HEK293 (cell line): ENCODE results near the gene PHACTR3.

Experiments used
- CTCF ChIP-seq: fragments of 450-650 bp; formaldehyde crosslinking; IDR thresholded peaks from 2 replicates; pipeline ENCODE4 v1.5.1; 2016; ENCODE audit warnings: missing biosample characterization, missing genetic modification characterization
- GFI1B ChIP-seq: fragments of 450-650 bp; formaldehyde crosslinking; IDR thresholded peaks from 2 replicates; pipeline ENCODE4 v1.5.1; 2016; ENCODE audit warnings: missing biosample characterization, missing genetic modification characterization
- KLF7 ChIP-seq: fragments of 450-650 bp; formaldehyde crosslinking; IDR thresholded peaks from 2 replicates; pipeline ENCODE4 v1.5.1; 2016; ENCODE audit warnings: missing biosample characterization, missing genetic modification characterization, borderline replicate concordance
- TCF7L2 ChIP-seq: IDR thresholded peaks from 2 replicates; pipeline ENCODE4 v1.6.1; 2011; ENCODE audit warnings: low read depth, mild to moderate bottlenecking, inconsistent platforms, low read length, moderate library complexity, borderline replicate concordance
- ZNF274 ChIP-seq, 2 experiments: fragments of 200-500 bp in 1 of 2; fragments of 450-650 bp in 1 of 2; sonication (Bioruptor generic) in 1 of 2; formaldehyde crosslinking in 1 of 2; IDR thresholded peaks; 2 replicates each; pipeline versions ENCODE4 v1.5.1 to v1.6.1; 2014 to 2016; ENCODE audit warnings: borderline replicate concordance in 1 of 2, inconsistent platforms in 1 of 2, low read length in 1 of 2, missing biosample characterization in 1 of 2, missing genetic modification characterization in 1 of 2
- ZNF366 ChIP-seq: fragments of 450-650 bp; formaldehyde crosslinking; conservative IDR thresholded peaks from 2 replicates; pipeline ENCODE4 v1.5.1; 2016; ENCODE audit warnings: missing biosample characterization, missing genetic modification characterization
- ZNF600 ChIP-seq: fragments of 450-650 bp; formaldehyde crosslinking; IDR thresholded peaks from 2 replicates; pipeline ENCODE4 v1.5.1; 2016; ENCODE audit warnings: missing biosample characterization, missing genetic modification characterization
- ZNF626 ChIP-seq: fragments of 450-650 bp; sonication (Bioruptor Pico); formaldehyde crosslinking; IDR thresholded peaks from 2 replicates; pipeline ENCODE4 v1.5.1; 2018; ENCODE audit warnings: missing biosample characterization, missing genetic modification characterization, inconsistent platforms
- ZNF660 ChIP-seq: fragments of 450-650 bp; IDR thresholded peaks from 2 replicates; pipeline ENCODE4 v1.5.1; 2018; ENCODE audit warnings: missing biosample characterization, mild to moderate bottlenecking, missing genetic modification characterization
- ZSCAN23 ChIP-seq: fragments of 450-650 bp; formaldehyde crosslinking; IDR thresholded peaks from 2 replicates; pipeline ENCODE4 v1.5.1; 2016; ENCODE audit warnings: missing biosample characterization, missing genetic modification characterization
- ZSCAN30 ChIP-seq: fragments of 450-650 bp; IDR thresholded peaks from 2 replicates; pipeline ENCODE4 v1.5.1; 2018; ENCODE audit warnings: missing biosample characterization, mild to moderate bottlenecking, missing genetic modification characterization, moderate library complexity

- no peak for TF ChIP-seq ZNF366 (tag by site-specific recombination)
- no peak for TF ChIP-seq ZSCAN30 (tag by site-specific recombination)
- no peak for TF ChIP-seq CTCF
- TF ChIP-seq GFI1B (tag by site-specific recombination), result no peak
- no peak for TF ChIP-seq ZNF660 (tag by site-specific recombination)
- no peak for TF ChIP-seq ZSCAN23 (tag by site-specific recombination)
- TF ChIP-seq ZNF626 (tag by site-specific recombination), result no peak
- no peak for TF ChIP-seq ZNF274 (IDR thresholded peaks at IDR 0.05; ENCODE audit: low read length)
- TF ChIP-seq ZNF274 (tag by site-specific recombination; IDR thresholded peaks at IDR 0.05; ENCODE audit: borderline replicate concordance), result no peak
- TF ChIP-seq ZNF600, result no peak
- no peak for TF ChIP-seq KLF7 (tag by site-specific recombination)
- TF ChIP-seq TCF7L2, result no peak
Measured at GRCh38 chr20:59617221-59617620, 12.9 kb downstream of the PHACTR3 start.
